ENCODE data around the gene ABCG1.

GRCh38 chr21:42280356-42281180, 61.6 kb downstream of the ABCG1 start:
- TF ChIP-seq, protein P1, sequence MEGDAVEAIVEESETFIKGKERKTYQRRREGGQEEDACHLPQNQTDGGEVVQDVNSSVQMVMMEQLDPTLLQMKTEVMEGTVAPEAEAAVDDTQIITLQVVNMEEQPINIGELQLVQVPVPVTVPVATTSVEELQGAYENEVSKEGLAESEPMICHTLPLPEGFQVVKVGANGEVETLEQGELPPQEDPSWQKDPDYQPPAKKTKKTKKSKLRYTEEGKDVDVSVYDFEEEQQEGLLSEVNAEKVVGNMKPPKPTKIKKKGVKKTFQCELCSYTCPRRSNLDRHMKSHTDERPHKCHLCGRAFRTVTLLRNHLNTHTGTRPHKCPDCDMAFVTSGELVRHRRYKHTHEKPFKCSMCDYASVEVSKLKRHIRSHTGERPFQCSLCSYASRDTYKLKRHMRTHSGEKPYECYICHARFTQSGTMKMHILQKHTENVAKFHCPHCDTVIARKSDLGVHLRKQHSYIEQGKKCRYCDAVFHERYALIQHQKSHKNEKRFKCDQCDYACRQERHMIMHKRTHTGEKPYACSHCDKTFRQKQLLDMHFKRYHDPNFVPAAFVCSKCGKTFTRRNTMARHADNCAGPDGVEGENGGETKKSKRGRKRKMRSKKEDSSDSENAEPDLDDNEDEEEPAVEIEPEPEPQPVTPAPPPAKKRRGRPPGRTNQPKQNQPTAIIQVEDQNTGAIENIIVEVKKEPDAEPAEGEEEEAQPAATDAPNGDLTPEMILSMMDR (IDR thresholded peaks at IDR 0.05), result no peak
- TF ChIP-seq POLR2AphosphoS5 (IDR thresholded peaks at IDR 0.05), result no peak
